ENCODE results near the gene BTK.
A peak's percentile ranks its signal among the peaks of the same experiment; 100 is the strongest.

Gene BTK

DNA sequence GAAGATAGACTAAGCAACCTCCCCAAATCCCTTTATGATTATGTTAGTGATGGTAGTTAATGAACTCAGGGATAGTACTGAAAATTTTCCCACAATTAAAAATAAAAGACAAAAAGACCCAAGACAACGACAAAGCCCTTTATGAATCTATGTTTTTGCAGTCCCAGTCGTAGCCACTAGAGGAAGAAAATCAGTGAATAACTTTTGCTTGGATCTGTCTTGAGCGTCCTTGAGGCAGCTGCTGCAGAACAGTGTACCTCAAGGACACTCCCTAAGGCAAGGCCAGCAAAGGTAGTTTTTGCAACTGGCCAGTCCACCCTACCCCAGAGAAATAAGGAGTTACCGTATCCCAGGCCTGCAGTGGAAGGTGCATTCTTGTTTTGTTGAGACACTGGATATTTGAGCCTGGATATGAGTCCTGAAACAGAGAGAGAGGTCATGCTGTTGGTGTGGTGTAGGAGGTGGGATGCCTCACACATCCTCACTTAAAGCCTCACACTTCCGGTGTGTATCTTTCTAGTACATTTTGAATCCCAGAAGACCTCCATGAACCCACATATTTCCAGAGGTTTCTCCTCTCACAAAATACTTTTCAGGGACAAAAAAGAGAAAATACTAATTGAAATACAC lies 28.7 kb downstream of the BTK start:
- H3K9ac ChIP-seq (ENCODE audit: low read length) = no peak overlapping the region
- H3K36me3 ChIP-seq (replicated peaks; ENCODE audit: low read depth, low read length) = peaks cover 54% of the 10 kb centered on the region
- no peak overlapping the region for H3K4me3 ChIP-seq (ENCODE audit: low read length)
- H3K4me1 ChIP-seq (ENCODE audit: low read length) = peaks cover 8% of the 10 kb centered on the region; the same call in 1 of the 2 replicates
- H3K4me2 ChIP-seq (ENCODE audit: low read length) = no peak overlapping the region
- no peaks in the 10 kb centered on the region for H3K27me3 ChIP-seq (ENCODE audit: low read depth, low read length)
- H3K79me2 ChIP-seq (ENCODE audit: low read length) = no peaks in the 10 kb centered on the region
- no peak overlapping the region for H2AFZ ChIP-seq (ENCODE audit: low read depth, low read length)
- H4K20me1 ChIP-seq (ENCODE audit: insufficient read depth, low read length) = no peaks in the 10 kb centered on the region
- TF ChIP-seq, protein P1, sequence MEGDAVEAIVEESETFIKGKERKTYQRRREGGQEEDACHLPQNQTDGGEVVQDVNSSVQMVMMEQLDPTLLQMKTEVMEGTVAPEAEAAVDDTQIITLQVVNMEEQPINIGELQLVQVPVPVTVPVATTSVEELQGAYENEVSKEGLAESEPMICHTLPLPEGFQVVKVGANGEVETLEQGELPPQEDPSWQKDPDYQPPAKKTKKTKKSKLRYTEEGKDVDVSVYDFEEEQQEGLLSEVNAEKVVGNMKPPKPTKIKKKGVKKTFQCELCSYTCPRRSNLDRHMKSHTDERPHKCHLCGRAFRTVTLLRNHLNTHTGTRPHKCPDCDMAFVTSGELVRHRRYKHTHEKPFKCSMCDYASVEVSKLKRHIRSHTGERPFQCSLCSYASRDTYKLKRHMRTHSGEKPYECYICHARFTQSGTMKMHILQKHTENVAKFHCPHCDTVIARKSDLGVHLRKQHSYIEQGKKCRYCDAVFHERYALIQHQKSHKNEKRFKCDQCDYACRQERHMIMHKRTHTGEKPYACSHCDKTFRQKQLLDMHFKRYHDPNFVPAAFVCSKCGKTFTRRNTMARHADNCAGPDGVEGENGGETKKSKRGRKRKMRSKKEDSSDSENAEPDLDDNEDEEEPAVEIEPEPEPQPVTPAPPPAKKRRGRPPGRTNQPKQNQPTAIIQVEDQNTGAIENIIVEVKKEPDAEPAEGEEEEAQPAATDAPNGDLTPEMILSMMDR (IDR thresholded peaks at IDR 0.05; ENCODE audit: low read depth, low read length) = peak; percentile 26; the same call in 1 of the 2 replicates
- no peak for TF ChIP-seq EZH2phosphoT487 (IDR thresholded peaks at IDR 0.05; ENCODE audit: low read depth)
- H3K9me3 ChIP-seq (ENCODE audit: insufficient read depth, low read length) = no peaks in the 10 kb centered on the region
- no peak overlapping the region for H3K27ac ChIP-seq (ENCODE audit: low read length)

DNA sequence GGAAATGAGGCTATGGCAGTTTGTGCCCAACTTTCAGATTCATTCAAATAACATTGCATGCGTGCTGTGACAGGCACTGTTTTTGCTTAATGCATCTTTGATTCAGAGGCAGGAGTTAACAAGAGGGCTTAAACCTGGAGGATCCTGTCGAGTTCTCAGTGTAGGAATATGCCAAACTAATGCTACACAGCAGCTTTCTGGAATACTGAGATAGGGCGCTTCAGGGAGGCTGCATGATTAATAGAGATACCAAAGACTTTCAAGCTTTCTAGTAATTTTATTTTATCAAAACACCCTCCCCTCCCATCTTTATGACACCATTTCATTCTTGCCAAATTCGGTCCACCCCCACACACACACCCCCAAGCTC lies 36.8 kb downstream of the BTK start:
- no peaks in the 10 kb centered on the region for H4K20me1 ChIP-seq (ENCODE audit: insufficient read depth, low read length)
- H3K27me3 ChIP-seq (ENCODE audit: low read depth, low read length) = no peaks in the 10 kb centered on the region
- H3K9me3 ChIP-seq (ENCODE audit: insufficient read depth, low read length) = no peaks in the 10 kb centered on the region
- H3K79me2 ChIP-seq (ENCODE audit: low read length) = peaks cover 47% of the 10 kb centered on the region
- peaks cover 20% of the 10 kb centered on the region for H3K36me3 ChIP-seq (replicated peaks; ENCODE audit: low read depth, low read length)
- peak overlapping the region; percentile 91 for H3K9ac ChIP-seq (ENCODE audit: low read length)
- peak overlapping the region; percentile 75 for H3K27ac ChIP-seq (ENCODE audit: low read length)
- H3K4me3 ChIP-seq (ENCODE audit: low read length) = peak overlapping the region; percentile 98
- H3K4me1 ChIP-seq (ENCODE audit: low read length) = peaks cover 14% of the 10 kb centered on the region
- peak overlapping the region; percentile 74 for H3K4me2 ChIP-seq (ENCODE audit: low read length)
- TF ChIP-seq EZH2phosphoT487 (IDR thresholded peaks at IDR 0.05; ENCODE audit: low read depth) = no peak
- TF ChIP-seq, protein P1 (IDR thresholded peaks at IDR 0.05; ENCODE audit: low read depth, low read length) = no peak
- peak overlapping the region; percentile 98 for H2AFZ ChIP-seq (ENCODE audit: low read depth, low read length)

DNA sequence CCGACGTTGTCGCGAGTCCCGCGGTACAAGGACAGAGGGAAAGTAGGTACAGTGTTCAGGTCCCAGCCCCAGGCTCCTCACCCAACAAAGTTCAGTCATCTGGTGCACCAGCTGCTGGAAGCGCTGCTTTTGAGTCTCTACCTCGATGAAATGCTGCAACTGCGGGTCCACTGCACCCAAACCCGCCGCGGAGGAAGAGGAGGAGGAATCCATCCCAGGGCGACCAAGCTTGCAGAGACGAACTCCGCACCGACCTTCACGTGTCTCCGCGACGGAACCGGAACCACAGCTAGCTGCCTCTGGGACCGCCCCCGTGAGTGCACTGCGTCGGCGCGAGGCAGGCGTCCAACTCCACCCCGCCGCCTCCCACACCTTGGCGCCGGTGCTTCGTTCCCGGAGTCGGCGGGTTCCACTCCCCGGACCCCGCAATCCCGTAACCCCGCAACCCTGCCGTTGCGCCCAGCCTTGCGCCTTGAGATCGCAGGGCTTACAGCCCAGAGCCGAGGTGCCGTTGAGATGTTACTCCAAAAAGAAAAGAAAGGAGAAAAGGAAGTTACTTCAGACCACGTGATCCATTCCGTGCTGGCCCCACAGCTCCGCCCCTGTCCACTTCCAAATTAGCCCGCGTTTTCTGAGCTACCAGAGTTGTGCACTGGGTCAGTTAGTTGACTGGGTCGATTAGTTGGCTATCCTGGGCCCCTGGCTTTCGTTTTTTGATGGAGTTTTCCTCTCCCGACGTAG lies 37.4 kb downstream of the BTK start, which contains the start of gene TIMM8A:
TIMM8A (minus strand) TSS at position 291 of the 741 bp plus-strand sequence; CDS start at position 213, 78 bp downstream.
- H4K20me1 ChIP-seq (ENCODE audit: insufficient read depth, low read length) = no peaks in the 10 kb centered on the region
- H3K4me1 ChIP-seq (ENCODE audit: low read length) = peaks cover 14% of the 10 kb centered on the region
- no peaks in the 10 kb centered on the region for H3K27me3 ChIP-seq (ENCODE audit: low read depth, low read length)
- H3K4me3 ChIP-seq (ENCODE audit: low read length) = peak within 1 kb of the TSS; percentile 98
- H3K36me3 ChIP-seq (replicated peaks; ENCODE audit: low read depth, low read length) = peaks cover 15% of the 10 kb centered on the region
- peaks cover 50% of the 10 kb centered on the region for H3K79me2 ChIP-seq (ENCODE audit: low read length)
- peak within 1 kb of the TSS; percentile 98 for H2AFZ ChIP-seq (ENCODE audit: low read depth, low read length)
- peak within 1 kb of the TSS; percentile 75 for H3K27ac ChIP-seq (ENCODE audit: low read length)
- peak within 1 kb of the TSS; percentile 74 for H3K4me2 ChIP-seq (ENCODE audit: low read length)
- TF ChIP-seq, protein P1 (IDR thresholded peaks at IDR 0.05; ENCODE audit: low read depth, low read length) = no peak
- TF ChIP-seq EZH2phosphoT487 (IDR thresholded peaks at IDR 0.05; ENCODE audit: low read depth) = no peak
- H3K9me3 ChIP-seq (ENCODE audit: insufficient read depth, low read length) = no peaks in the 10 kb centered on the region
- H3K9ac ChIP-seq (ENCODE audit: low read length) = peak within 1 kb of the TSS; percentile 91

DNA sequence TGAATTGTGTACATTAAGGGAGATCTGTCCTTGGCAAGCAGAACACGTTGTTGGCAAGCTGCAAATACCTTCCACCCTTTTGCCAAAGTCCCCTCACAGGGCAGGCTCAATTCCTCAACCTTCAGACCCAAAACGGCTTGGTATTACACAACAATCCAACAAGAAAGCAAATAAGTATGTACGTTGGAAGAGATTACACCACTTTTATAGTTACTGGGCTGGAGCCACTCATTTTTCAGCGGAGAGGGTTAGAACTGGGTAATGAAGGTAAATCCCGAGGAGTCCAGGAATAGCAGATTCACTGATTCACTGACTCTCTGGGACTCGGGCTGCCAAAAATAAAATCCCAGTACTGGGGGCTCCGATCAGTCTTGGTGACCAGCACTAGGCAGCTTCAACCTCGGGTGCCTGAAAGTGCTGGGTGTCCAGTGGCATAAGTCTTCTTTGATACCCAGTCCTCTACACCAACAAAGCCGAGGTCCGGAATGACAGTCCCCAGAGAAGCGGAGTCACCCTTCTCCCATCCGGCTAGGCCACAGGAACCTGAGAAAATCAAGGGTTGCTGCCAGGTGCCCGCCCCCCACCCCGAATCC lies 38.0 kb downstream of the BTK start:
- H3K4me2 ChIP-seq (ENCODE audit: low read length) = peak overlapping the region; percentile 74
- peaks cover 8% of the 10 kb centered on the region for H3K36me3 ChIP-seq (replicated peaks; ENCODE audit: low read depth, low read length)
- no peaks in the 10 kb centered on the region for H3K9me3 ChIP-seq (ENCODE audit: insufficient read depth, low read length)
- peak overlapping the region; percentile 98 for H3K4me3 ChIP-seq (ENCODE audit: low read length)
- peak overlapping the region; percentile 39 for H3K27ac ChIP-seq (ENCODE audit: low read length)
- no peaks in the 10 kb centered on the region for H4K20me1 ChIP-seq (ENCODE audit: insufficient read depth, low read length)
- H3K79me2 ChIP-seq (ENCODE audit: low read length) = peaks cover 54% of the 10 kb centered on the region
- H3K9ac ChIP-seq (ENCODE audit: low read length) = peak overlapping the region; percentile 91
- TF ChIP-seq EZH2phosphoT487 (IDR thresholded peaks at IDR 0.05; ENCODE audit: low read depth) = no peak
- TF ChIP-seq, protein P1 (IDR thresholded peaks at IDR 0.05; ENCODE audit: low read depth, low read length) = no peak
- H3K4me1 ChIP-seq (ENCODE audit: low read length) = peaks cover 14% of the 10 kb centered on the region
- 0 out of 2 replicates have a peak overlapping the region, but pooled peaks have one; percentile 46 for H2AFZ ChIP-seq (ENCODE audit: low read depth, low read length)
- H3K27me3 ChIP-seq (ENCODE audit: low read depth, low read length) = no peaks in the 10 kb centered on the region

Measured in OCI-LY3 (cell line).